Endothelial cell of umbilical vein (primary cell): ENCODE data around the gene TPST1. TPM values are rescaled to one million over a fixed set of nuclear protein-coding genes. Genes with fewer than 3 reads are reported as not detected.

ENCODE experiments used
- BruUV-seq: library from RNA; stranded (reverse); fragments of 400-500 nt; replicated peaks from 2 replicates; lab custom pipeline; 2021; lab: Mats Ljungman, UMichigan
- CTCF ChIA-PET: fragments of 300-600, 350-600 bp; sonication (Branson Sonifier 250); formaldehyde crosslinking; loops from one replicate; lab custom pipeline; 2021; ENCODE audit warnings: antibody characterized with exemption, inconsistent platforms; lab: Charles Lee
- POLR2A ChIA-PET: fragments of 300-600, 350-600 bp; sonication (Branson Sonifier 250); formaldehyde crosslinking; loops from one replicate; lab custom pipeline; 2021; ENCODE audit warnings: antibody characterized with exemption, inconsistent platforms; lab: Charles Lee
- DNase-seq: peaks from one replicate; pipeline ENCODE4 v3.0.0-alpha.2; 2011; ENCODE audit warnings: low read depth, low spot score
- FAIRE-seq: peaks from 2 replicates; lab custom pipeline; 2011; peaks lifted over from hg19 to GRCh38; lab: Jason Lieb, UNC
- H2AFZ ChIP-seq: 2 replicates; pipeline ENCODE4 v1.6.0; 2012; ENCODE audit warnings: low read depth, low read length, control low read depth, inconsistent platforms
- H3K27ac ChIP-seq: 2 replicates; pipeline ENCODE4 v1.5.1; 2011; ENCODE audit warnings: low read depth, mild to moderate bottlenecking, control low read depth, low read length, moderate library complexity; ENCODE audit not compliant: insufficient read depth
- H3K27me3 ChIP-seq, 2 experiments: 2 replicates each; pipeline versions ENCODE4 v1.6.0 to v1.6.1; 2011; ENCODE audit warnings: low read length in 2 of 2, mixed read lengths in 1 of 2; ENCODE audit not compliant: control insufficient read depth in 2 of 2, insufficient read depth in 2 of 2
- H3K36me3 ChIP-seq, 2 experiments: 2 replicates in 1 of 2; 3 replicates in 1 of 2; pipeline ENCODE4 v1.5.1; 2011; ENCODE audit warnings: low read length in 2 of 2, mild to moderate bottlenecking in 1 of 2, moderate library complexity in 1 of 2; ENCODE audit not compliant: control insufficient read depth in 2 of 2, insufficient read depth in 2 of 2; ENCODE audit errors: extremely low read depth in 1 of 2
- H3K4me1 ChIP-seq: 3 replicates; pipeline ENCODE4 v1.5.1; 2011; ENCODE audit warnings: mild to moderate bottlenecking, low read length; ENCODE audit not compliant: control insufficient read depth, insufficient read depth; ENCODE audit errors: extremely low read depth
- H3K4me2 ChIP-seq: 2 replicates; pipeline ENCODE4 v1.6.1; 2011; ENCODE audit warnings: low read length, control low read depth, mixed read lengths; ENCODE audit not compliant: insufficient read depth
- H3K4me3 ChIP-seq, 3 experiments: fragments of 200-600 bp in 1 of 3; sonication (generic), shearing (Covaris generic) in 1 of 3; replicated peaks in 1 of 3; 2 replicates each; pipeline ENCODE4 v1.5.1; 2011 to 2016; ENCODE audit warnings: control low read depth in 3 of 3, low read length in 3 of 3, mild to moderate bottlenecking in 2 of 3, inconsistent platforms in 1 of 3, low read depth in 1 of 3, moderate library complexity in 1 of 3; ENCODE audit not compliant: insufficient read depth in 1 of 3
- H3K79me2 ChIP-seq: 2 replicates; pipeline ENCODE4 v1.6.0; 2012; ENCODE audit warnings: low read length, inconsistent platforms; ENCODE audit not compliant: control insufficient read depth, insufficient read depth
- H3K9ac ChIP-seq: replicated peaks from 2 replicates; pipeline ENCODE3; 2011; ENCODE audit warnings: low read length, control low read depth; ENCODE audit not compliant: insufficient read depth; ENCODE audit errors: extremely low read depth
- H3K9me1 ChIP-seq: replicated peaks from 3 replicates; pipeline ENCODE4 v1.6.0; 2011; ENCODE audit warnings: mild to moderate bottlenecking, low read length; ENCODE audit not compliant: control insufficient read depth, insufficient read depth; ENCODE audit errors: extremely low read depth
- H3K9me3 ChIP-seq: replicated peaks from 2 replicates; pipeline ENCODE4 v1.5.1; 2012; ENCODE audit warnings: low read length, inconsistent platforms; ENCODE audit not compliant: control insufficient read depth, insufficient read depth
- H4K20me1 ChIP-seq: replicated peaks from 2 replicates; pipeline ENCODE3; 2011; ENCODE audit warnings: mild to moderate bottlenecking, low read length; ENCODE audit not compliant: control insufficient read depth, insufficient read depth; ENCODE audit errors: extremely low read depth
- EZH2 ChIP-seq: IDR thresholded peaks from 2 replicates; pipeline ENCODE4 v1.6.1; 2012; ENCODE audit warnings: borderline replicate concordance, low read depth, mild to moderate bottlenecking, moderate library complexity, low read length, inconsistent platforms; ENCODE audit not compliant: severe bottlenecking
- FOS ChIP-seq: IDR thresholded peaks from 2 replicates; pipeline ENCODE4 v1.6.1; 2011; ENCODE audit warnings: mild to moderate bottlenecking, low read length, moderate library complexity, borderline replicate concordance; ENCODE audit not compliant: insufficient read depth
- GATA2 ChIP-seq: IDR thresholded peaks from 2 replicates; pipeline ENCODE4 v1.7.0; 2011; ENCODE audit warnings: low read depth, mild to moderate bottlenecking, moderate library complexity, mixed read lengths, low read length; ENCODE audit not compliant: insufficient read length, insufficient read depth
- JUN ChIP-seq: IDR thresholded peaks from 2 replicates; pipeline ENCODE4 v1.6.1; 2011; ENCODE audit warnings: borderline replicate concordance, low read depth; ENCODE audit not compliant: insufficient read length, insufficient read depth
- MYC ChIP-seq: IDR thresholded peaks from one replicate; pipeline ENCODE4 v1.6.1; 2011; ENCODE audit warnings: mild to moderate bottlenecking, low read depth, low read length
- POLR2A ChIP-seq: IDR thresholded peaks from 2 replicates; pipeline ENCODE4 v1.6.1; 2012; ENCODE audit warnings: low read depth, mild to moderate bottlenecking, control low read depth, low read length
- POLR2AphosphoS5 ChIP-seq: IDR thresholded peaks from 2 replicates; pipeline ENCODE4 v1.6.1; 2012; ENCODE audit warnings: low read depth, mild to moderate bottlenecking, control low read depth, low read length, moderate library complexity; ENCODE audit not compliant: insufficient read depth
- dilution Hi-C: fragments of 300-500 bp; cut with MboI; formaldehyde crosslinking; loops from one replicate; pipeline ENCODE4 v1.15.0; 2019; ENCODE audit warnings: low sequenced_read_pairs; ENCODE audit not compliant: extremely low pct_ligation_motif_present
- intact Hi-C: fragments of 100-400 bp; cut with micrococcal nuclease; formaldehyde crosslinking; loops from one replicate; pipeline ENCODE4 v1.10.0; 2022
- polyA plus RNA-seq, 4 experiments: library from polyadenylated mRNA; depleted of rRNA in 3 of 4; stranded (reverse) in 3 of 4; unstranded in 1 of 4; fragments of >200 nt; gene quantifications; 2 replicates each; pipeline versions ENCODE4 v1.2.1 to v1.2.3, GENCODE V29; 2011 to 2012; ENCODE audit warnings: missing spikeins in 1 of 4
- total RNA-seq: library from RNA; stranded (reverse); gene quantifications from 2 replicates; pipeline ENCODE4 v1.2.3, GENCODE V29; 2021
- TF ChIP-seq, protein P1 (sequence below): IDR thresholded peaks from 2 replicates; pipeline ENCODE4 v1.6.1; 2011; ENCODE audit not compliant: insufficient read depth, insufficient read length
- TF ChIP-seq, protein P2 (sequence below), 2 donors: IDR thresholded peaks; 1 replicate in 1 of 2; 2 replicates in 1 of 2; pipeline ENCODE4 v1.5.1; 2011; ENCODE audit warnings: low read length in 2 of 2, mild to moderate bottlenecking in 2 of 2, moderate library complexity in 2 of 2, control low read depth in 1 of 2, inconsistent platforms in 1 of 2, low read depth in 1 of 2; ENCODE audit not compliant: insufficient read depth in 1 of 2; ENCODE audit errors: extremely low read depth in 1 of 2

TPST1 gene
- total and polyA plus RNA-seq, 2 donors (not counting 3 experiments of a cell fraction or from before 2014, with no cell fraction given): 18.7 to 21.0 TPM

DNA sequence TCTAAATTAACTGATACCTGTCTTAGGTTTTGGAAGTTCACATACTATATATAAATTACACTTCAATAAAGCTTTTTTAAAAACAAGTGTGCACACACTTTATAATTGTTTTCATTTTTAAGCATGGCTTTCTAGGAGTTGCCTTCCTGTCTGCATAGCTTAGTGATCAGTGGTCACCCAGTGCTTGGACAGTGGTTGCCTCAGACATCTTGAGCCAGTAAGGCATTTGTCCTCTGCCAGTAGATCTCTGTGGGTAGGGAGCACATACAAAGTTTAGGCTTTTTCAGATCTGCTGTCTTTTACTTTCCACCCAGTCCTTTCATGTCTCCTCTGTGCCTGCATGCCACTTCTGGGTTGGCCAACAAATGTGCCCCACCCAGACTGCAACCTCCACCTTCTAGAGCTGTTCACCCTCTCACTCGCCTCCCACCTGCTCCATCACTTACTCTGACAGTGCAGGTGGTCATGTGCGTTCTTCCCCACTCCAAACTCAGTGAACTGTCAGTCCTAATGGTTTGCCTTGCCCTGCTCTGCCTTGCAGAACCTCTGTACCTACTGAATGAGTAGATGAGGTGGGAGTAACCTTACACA is 31.7 kb downstream of the TPST1 start:
- CTCF ChIA-PET: no interaction called here
- dilution Hi-C loops: no loop called here
- no peak for DNase-seq

DNA sequence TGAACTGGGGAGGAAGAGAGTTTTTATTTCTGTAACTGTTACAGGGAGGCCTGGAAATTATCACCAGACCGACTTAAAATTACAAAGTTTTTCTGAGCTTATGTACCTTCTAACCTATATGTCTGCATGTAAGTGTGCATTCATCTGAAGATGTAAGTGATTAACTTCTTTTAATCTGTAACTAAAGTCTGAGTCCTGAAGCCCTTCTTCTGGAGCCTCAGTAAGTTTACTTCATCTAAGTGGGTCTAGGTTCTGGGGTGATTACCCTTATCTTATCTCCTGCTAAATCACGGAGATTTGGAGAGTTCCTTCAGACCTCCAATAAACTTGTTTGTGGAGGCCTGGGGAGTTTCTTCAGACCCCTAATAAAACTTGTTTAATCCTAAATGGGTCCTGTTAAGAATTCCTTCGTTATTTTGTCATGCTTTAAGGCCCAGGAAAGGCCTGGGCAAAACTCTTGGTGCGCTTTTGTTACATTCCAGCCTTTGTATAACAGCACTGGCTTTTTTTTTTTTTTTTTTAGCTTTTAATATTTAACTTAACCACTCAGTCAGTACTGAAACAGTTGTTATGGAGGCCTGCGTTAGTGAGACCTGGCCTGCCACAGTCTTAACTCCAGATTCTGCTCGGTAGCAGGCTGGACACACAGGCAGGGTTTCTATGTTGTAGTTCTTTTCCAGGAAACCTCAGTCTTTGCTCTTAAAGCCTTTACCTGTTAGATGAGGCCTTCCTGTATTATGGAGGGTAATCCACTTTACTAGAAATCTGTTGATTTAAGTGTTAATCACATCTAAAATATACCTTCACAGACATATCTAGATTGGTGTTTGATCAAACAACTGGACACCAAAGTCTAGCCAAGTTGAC is 33.0 kb downstream of the TPST1 start:
- Histone ChIP-seq H3K4me3 (no peak overlapping the region), H3K9ac (no peak overlapping the region), H3K4me1 (no peaks in the 10 kb centered on the region), H3K4me2 (no peak overlapping the region), H3K9me3 (no peaks in the 10 kb centered on the region), H2AFZ (no peak overlapping the region), H3K27me3 (no peaks in the 10 kb centered on the region), H3K79me2 (no peaks in the 10 kb centered on the region), H3K9me1 (no peaks in the 10 kb centered on the region), H3K36me3 (no peaks in the 10 kb centered on the region), H4K20me1 (no peaks in the 10 kb centered on the region), H3K27ac (no peak overlapping the region)
- DNase-seq (no peak), FAIRE-seq (no peak)
- intact Hi-C loops: no loop called here
- TF ChIP-seq, protein P1, sequence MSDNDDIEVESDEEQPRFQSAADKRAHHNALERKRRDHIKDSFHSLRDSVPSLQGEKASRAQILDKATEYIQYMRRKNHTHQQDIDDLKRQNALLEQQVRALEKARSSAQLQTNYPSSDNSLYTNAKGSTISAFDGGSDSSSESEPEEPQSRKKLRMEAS: no peak
- TF ChIP-seq, protein P2, sequence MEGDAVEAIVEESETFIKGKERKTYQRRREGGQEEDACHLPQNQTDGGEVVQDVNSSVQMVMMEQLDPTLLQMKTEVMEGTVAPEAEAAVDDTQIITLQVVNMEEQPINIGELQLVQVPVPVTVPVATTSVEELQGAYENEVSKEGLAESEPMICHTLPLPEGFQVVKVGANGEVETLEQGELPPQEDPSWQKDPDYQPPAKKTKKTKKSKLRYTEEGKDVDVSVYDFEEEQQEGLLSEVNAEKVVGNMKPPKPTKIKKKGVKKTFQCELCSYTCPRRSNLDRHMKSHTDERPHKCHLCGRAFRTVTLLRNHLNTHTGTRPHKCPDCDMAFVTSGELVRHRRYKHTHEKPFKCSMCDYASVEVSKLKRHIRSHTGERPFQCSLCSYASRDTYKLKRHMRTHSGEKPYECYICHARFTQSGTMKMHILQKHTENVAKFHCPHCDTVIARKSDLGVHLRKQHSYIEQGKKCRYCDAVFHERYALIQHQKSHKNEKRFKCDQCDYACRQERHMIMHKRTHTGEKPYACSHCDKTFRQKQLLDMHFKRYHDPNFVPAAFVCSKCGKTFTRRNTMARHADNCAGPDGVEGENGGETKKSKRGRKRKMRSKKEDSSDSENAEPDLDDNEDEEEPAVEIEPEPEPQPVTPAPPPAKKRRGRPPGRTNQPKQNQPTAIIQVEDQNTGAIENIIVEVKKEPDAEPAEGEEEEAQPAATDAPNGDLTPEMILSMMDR (IDR thresholded peaks at IDR 0.05; ENCODE audit: extremely low read depth in 1 of 2, insufficient read depth in 1 of 2, low read depth in 1 of 2, low read length in 2 of 2): no peak
- TF ChIP-seq FOS: no peak
- no peak for TF ChIP-seq MYC
- no peak for TF ChIP-seq JUN
- no peak for TF ChIP-seq GATA2
- TF ChIP-seq POLR2AphosphoS5: no peak
- TF ChIP-seq EZH2: no peak
- TF ChIP-seq POLR2A: no peak
- POLR2A ChIA-PET: no interaction called here
- dilution Hi-C loops: no loop called here
- BruUV-seq: no TSS peak
- CTCF ChIA-PET: interaction anchor here (0.8 kb wide), 1 partner anchor 255 kb away, joined by 3 read pairs; no protein-coding TSS in a partner anchor

More for the DNA sequence above, 31.7 kb downstream of the TPST1 start:
- H3K4me3 ChIP-seq: no peak overlapping the region
- H3K4me2 ChIP-seq: no peak overlapping the region
- no peak for FAIRE-seq
- H3K27me3 ChIP-seq: no peaks in the 10 kb centered on the region
- H3K79me2 ChIP-seq: no peaks in the 10 kb centered on the region
- intact Hi-C loops: no loop called here
- no peaks in the 10 kb centered on the region for H3K9me3 ChIP-seq
- no peaks in the 10 kb centered on the region for H4K20me1 ChIP-seq
- no peak overlapping the region for H3K27ac ChIP-seq
- POLR2A ChIA-PET: no interaction called here
- BruUV-seq: no TSS peak
- no peak overlapping the region for H2AFZ ChIP-seq
- no peaks in the 10 kb centered on the region for H3K4me1 ChIP-seq
- H3K9ac ChIP-seq: no peak overlapping the region
- H3K36me3 ChIP-seq: no peaks in the 10 kb centered on the region
- H3K9me1 ChIP-seq: no peaks in the 10 kb centered on the region
- TF ChIP-seq FOS (no peak), MYC (no peak), EZH2 (no peak), JUN (no peak), POLR2A (no peak), GATA2 (no peak)
